DMS53 (cell line): ENCODE data around the gene PRKAB2.
"Not testable (repeated sequence)": the region's sequence is repeated elsewhere in the genome, so short reads cannot be mapped to it uniquely, and the experiment has no call there.

ENCODE experiments used
- DNase-seq: peaks from one replicate; lab custom pipeline; 2025; lab: John Stamatoyannopoulos, UW

PRKAB2 gene

DNA sequence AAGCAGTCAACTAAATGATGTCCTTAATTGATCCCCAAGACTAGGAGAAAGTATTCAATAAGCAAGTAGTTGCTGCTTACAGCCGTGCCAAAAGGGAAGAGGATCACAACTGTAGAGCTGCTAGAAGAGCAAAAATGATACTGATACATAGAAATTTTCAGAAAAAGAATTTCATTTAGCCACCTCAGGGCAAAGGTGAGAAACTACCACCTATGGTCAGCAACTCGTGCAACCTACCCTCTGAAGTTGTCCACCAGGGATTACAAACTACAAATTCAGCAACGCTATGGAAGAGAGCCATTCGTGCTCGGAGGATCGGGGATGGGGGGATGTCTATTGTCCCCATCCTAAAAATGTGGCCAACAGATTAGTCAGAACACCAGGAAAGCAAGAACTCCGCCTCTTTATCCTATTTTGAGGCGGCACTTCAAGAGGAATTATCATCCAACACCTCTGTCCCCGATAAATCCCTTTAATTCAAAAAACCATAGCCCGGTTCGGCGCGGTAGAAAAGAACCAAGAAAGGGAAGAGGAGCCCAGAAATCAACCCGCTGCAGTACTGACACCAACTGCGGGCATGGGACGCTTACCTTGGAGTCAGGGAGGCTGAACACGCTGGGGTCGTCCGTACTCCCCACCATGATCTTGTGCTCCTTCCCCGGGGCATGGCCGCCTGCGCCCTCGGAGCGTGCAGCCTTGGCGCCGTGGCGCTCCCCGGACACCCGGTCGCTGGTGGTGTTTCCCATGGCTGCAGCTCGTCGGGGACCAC lies 687 bp downstream of the PRKAB2 start:
- peak; percentile 52 for DNase-seq

DNA sequence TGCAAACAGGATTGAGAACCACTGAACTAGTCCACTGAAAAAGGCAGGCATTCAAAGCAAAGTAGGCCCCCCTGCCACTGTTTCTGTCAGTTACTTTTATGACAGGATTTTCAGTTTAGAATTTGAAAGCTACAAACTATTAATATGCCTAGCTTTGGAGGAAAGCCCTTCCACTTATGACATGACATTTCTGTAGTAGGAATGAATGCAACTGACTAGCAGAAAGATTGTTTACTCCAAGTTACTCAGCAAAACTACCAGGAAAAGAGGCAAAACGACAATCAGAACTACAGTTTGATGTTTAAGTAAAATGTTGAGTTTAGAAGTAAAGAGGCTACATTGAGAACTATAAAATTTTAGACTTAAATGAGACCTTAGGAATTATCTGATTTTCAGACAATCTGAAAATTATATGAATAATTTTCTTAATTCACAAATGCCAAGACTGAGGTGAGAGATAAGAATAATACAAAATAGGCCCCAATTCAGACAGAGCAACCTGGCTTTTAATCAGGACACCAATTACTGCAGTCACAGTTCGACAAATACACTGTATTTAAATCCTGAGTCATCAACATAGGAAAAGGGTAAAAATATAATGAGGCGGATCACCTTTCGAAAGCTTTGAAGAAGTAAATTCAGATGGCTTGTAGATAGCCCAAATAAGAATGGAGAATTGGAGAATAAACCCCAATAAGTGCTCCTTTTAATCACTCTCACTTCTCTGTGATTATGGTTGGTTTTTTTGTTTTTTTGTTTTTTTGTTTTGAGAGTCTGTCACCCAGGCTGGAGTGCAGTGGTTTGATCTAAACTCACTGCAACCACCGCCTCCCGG lies 2.2 kb downstream of the PRKAB2 start:
- no peak for DNase-seq

- no peak for DNase-seq
These were observed 3.1 kb downstream of the PRKAB2 start for GRCh38 chr1:147169171-147169570.

GRCh38 chr1:147168626-147169058 lies 3.6 kb downstream of the PRKAB2 start:
- peak; percentile 46 for DNase-seq

GRCh38 chr1:147167365-147167764 lies 4.9 kb downstream of the PRKAB2 start:
- no peak for DNase-seq

GRCh38 chr1:147163019-147163418 lies 9.3 kb downstream of the PRKAB2 start:
- no peak for DNase-seq

DNA sequence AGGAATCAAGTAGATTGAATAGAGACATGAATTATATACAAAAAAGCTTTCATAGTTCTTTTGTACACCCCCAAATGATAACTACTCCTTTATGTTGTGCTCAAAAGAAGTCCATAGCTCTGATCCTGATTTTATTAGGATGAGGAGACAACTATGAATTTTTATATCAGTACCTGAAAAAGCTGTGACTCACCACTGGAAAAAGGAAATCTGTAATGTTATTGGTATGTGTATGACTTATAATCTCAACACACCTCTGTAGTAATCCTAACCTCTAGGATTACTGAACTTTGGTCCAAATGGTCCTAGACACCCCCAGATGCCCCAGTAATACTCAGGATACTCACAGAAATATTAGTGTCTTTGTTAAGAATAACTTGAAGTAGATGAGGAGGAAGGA lies 10.2 kb downstream of the PRKAB2 start:
- DNase-seq: no peak

DNA sequence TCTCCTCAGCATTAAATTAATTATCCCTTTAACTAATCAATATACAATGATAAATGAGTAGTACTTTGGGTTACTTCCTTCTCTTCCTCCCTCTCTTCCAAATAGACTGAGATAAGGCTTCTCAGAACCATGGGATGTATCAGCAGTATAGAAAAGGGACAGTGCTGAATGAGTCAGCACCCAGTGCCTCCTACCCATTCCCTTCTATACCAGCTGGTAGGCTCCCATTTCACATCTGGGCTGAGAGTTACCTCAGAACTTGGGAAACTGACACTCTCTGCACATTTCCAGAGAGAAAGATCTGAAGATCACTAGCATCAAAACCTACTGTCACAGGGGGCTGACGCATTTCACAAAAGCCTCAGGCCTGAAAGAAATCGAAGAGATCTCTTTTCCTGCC lies 15.2 kb downstream of the PRKAB2 start:
- DNase-seq: not testable (repeated sequence)

DNA sequence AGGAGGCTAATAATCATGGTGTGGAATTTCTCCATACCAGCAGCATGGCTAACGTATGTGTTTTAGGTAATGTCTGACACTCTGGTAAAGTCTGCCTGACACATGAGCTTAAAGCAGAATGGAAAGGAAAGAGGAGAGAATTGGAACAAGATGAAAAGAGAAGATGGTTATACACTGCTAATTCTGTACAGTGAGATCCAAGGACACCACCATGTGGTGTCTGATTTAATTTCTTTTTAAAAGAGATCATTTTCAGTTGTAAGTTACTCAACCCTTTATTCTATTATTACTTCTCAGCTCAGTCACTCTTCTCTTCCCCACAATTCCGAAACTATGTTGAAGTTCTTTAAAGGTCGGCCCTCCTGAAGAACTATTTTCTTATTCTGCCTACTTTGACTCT lies 15.6 kb downstream of the PRKAB2 start:
- peak; percentile 5 for DNase-seq

DNA sequence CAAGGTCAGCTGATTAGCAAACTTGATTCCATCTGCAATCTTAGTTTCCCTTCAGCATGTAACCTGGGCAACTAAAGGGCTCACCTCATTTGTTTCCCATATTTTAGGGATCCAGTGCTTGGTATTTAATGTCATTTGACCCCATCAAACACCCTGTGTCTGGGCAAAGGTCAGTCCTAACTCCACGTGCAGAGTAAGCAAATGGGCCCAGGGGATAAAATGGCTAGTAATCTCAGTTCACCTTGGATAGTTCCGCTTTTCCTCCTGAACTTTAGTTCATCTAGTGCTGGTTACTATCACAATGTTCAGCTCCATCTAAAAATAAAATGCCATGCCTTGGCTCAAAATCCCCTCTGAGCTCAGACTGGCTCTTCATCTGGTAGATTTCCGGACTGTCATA lies 19.5 kb downstream of the PRKAB2 start:
- no peak for DNase-seq

DNA sequence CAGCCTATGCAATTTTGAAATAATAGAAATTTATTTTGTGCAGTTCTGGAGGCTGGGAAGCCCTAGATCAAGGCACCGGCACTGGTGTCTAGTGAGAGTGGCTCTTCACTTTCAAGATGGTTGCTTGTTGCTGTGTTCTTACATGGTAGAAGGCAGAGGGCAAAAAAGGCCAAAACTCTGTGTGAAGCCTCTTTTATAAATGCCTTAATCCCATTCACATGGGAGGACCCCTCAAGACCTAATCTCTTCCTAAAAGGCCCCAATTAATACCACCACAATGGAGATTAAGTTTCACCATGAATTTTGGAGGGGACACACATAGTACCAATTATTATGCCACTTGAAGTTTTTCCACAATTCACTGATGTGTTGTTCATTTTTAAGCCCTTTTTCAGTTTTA lies 21.0 kb downstream of the PRKAB2 start:
- no peak for DNase-seq

DNA sequence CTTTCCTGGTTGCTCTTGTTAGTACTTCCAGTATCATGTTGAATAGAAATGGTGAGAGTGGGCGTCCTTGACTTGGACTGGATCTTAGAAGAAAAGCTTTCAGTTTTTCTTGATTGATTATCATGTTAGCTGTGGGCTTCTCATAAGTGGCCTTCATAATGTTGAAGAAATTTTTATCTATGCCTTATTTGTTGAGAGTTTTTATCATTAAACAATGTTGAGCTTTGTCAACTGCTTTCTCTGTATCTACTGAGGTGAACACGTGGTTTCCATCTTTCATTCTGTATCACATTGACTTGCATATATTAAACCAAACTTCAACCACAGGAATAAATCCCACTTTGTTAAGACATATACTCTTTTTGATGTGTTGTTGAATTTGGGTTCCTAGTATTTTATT lies 29.4 kb downstream of the PRKAB2 start:
- no peak for DNase-seq

- not testable (repeated sequence) for DNase-seq
These were observed 41.5 kb downstream of the PRKAB2 start for GRCh38 chr1:147130721-147131120.

- no peak for DNase-seq
These were observed 43.0 kb downstream of the PRKAB2 start for GRCh38 chr1:147129116-147129873.

DNA sequence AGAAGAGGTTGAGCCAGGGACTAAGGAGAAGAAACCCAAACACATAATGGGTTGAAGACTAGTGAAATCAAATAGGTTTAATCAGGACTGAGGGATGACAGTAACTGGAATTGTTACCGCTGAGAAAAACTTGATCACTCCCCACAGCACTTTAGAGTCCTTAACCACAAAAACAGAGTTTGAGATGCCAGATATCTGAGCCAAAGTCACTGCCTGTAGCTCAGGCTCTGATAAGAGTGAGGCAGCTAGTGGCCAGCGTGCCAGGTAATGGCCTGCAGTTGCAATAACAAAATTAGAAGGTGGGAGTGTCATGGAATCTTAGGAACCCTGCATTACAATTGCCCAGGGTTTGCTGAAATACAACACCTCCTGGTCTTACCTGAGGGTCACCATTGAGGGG lies 48.0 kb downstream of the PRKAB2 start:
- no peak for DNase-seq

DNA sequence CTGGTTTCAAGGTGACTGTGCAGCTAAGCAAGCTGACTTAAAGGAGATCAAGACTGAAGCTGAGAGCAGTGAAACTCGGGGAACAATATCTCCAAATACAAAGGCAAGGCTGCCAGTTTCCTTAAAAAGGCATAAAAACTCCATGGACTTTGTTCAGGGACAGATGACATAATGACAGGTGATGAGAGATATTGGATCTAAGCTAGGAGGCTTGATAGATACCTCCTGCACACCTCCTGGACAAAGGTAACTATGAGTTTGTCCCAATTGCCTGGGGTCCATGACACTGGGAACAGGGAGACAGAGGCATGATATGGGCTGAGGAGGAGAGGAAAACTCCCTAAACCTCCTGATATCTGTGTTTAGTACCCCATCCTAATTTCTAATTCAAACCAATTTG lies 55.2 kb downstream of the PRKAB2 start:
- no peak for DNase-seq

GRCh38 chr1:147115496-147115895 lies 56.8 kb downstream of the PRKAB2 start:
- DNase-seq: no peak

GRCh38 chr1:147115079-147115478 lies 57.2 kb downstream of the PRKAB2 start:
- DNase-seq: not testable (repeated sequence)

GRCh38 chr1:147114353-147114752 lies 57.9 kb downstream of the PRKAB2 start:
- DNase-seq: not testable (repeated sequence)

GRCh38 chr1:147111381-147112130 lies 60.7 kb downstream of the PRKAB2 start:
- DNase-seq: no peak

GRCh38 chr1:147110872-147111271 lies 61.4 kb downstream of the PRKAB2 start:
- DNase-seq: no peak

DNA sequence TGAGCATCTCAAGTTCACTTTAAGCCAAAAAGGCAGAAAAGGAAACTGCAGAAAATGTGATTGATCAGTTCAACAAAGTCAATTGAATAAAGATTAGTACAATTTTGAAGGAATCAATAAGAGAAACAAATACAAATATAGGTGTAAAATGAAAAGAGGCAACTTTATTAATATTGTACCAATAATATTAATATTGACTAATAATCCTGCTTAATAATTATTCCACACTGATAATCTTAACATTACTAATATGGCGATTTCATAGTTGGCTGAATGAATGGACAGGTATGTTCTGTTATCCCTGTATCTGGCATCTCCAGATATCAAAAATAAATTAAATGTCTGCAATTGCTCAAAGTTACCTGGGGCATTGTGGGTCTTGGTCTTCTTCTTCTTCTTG lies 61.8 kb downstream of the PRKAB2 start:
- no peak for DNase-seq
